IMR-90 (cell line): ENCODE results near the gene DDX31. TPM values are rescaled to one million over a fixed set of nuclear protein-coding genes. Genes with fewer than 3 reads are reported as not detected.

ENCODE experiments used
- ATAC-seq: fragments of 200-7000 bp; cut with Tn5 transposase; 2 replicates; pipeline ENCODE4 v1.9.1; 2020; ENCODE audit warnings: low read depth, mild to moderate bottlenecking, moderate library complexity
- BruUV-seq: library from RNA; stranded (reverse); fragments of 400-500 nt; replicated peaks from 2 replicates; lab custom pipeline; 2021; lab: Mats Ljungman, UMichigan
- CTCF ChIA-PET: fragments of 300-600 bp; formaldehyde crosslinking; extraction: SDS; loops from one replicate; lab custom pipeline; 2021; ENCODE audit warnings: antibody characterized with exemption; lab: Yijun Ruan, JAX
- POLR2A ChIA-PET: fragments of 300-600 bp; sonication (Branson Sonifier 250); formaldehyde crosslinking; loops from one replicate; lab custom pipeline; 2022; ENCODE audit warnings: antibody characterized with exemption; ENCODE audit not compliant: unreplicated experiment; lab: Charles Lee
- DNase-seq: peaks from one replicate; pipeline ENCODE4 v3.0.0; 2013
- H2AFZ ChIP-seq: replicated peaks from 2 replicates; pipeline ENCODE3; 2013; ENCODE audit warnings: low read length, mild to moderate bottlenecking; ENCODE audit not compliant: poor library complexity
- H2AK5ac ChIP-seq: 2 replicates; pipeline ENCODE4 v1.6.1; 2013; ENCODE audit warnings: low read depth, low read length, inconsistent platforms
- H2AK9ac ChIP-seq: replicated peaks from 2 replicates; pipeline ENCODE3; 2013; ENCODE audit warnings: mild to moderate bottlenecking, low read depth, low read length, moderate library complexity; ENCODE audit not compliant: poor library complexity
- H2BK120ac ChIP-seq: 2 replicates; pipeline ENCODE4 v1.6.1; 2013; ENCODE audit warnings: low read depth, low read length, inconsistent platforms
- H2BK15ac ChIP-seq: 3 replicates; pipeline ENCODE4 v1.6.1; 2013; ENCODE audit warnings: low read depth, low read length, inconsistent platforms
- H2BK20ac ChIP-seq: 2 replicates; pipeline ENCODE4 v1.6.1; 2013; ENCODE audit warnings: low read depth, mild to moderate bottlenecking, inconsistent platforms, low read length, moderate library complexity
- H2BK5ac ChIP-seq: 2 replicates; pipeline ENCODE4 v1.6.1; 2013; ENCODE audit warnings: mild to moderate bottlenecking, low read depth, low read length, inconsistent platforms; ENCODE audit not compliant: poor library complexity, severe bottlenecking
- H3K14ac ChIP-seq: replicated peaks from 2 replicates; pipeline ENCODE4 v1.6.1; 2013; ENCODE audit warnings: low read depth, low read length, inconsistent platforms
- H3K18ac ChIP-seq: 2 replicates; pipeline ENCODE4 v1.6.1; 2013; ENCODE audit warnings: low read depth, low read length, control low read depth
- H3K23ac ChIP-seq: 2 replicates; pipeline ENCODE4 v1.6.1; 2013; ENCODE audit warnings: low read depth, low read length, inconsistent platforms
- H3K27ac ChIP-seq: 2 replicates; pipeline ENCODE4 v1.5.1; 2013; ENCODE audit warnings: mild to moderate bottlenecking, control low read depth, low read length; ENCODE audit not compliant: insufficient read depth
- H3K27me3 ChIP-seq: 2 replicates; pipeline ENCODE4 v1.6.1; 2013; ENCODE audit warnings: low read length; ENCODE audit not compliant: control insufficient read depth, insufficient read depth
- H3K36me3 ChIP-seq: 2 replicates; pipeline ENCODE4 v1.6.1; 2013; ENCODE audit warnings: low read length, mixed read lengths; ENCODE audit not compliant: control insufficient read depth, insufficient read depth
- H3K4ac ChIP-seq: 2 replicates; pipeline ENCODE4 v1.6.1; 2013; ENCODE audit warnings: low read depth, low read length, inconsistent platforms
- H3K4me1 ChIP-seq: 2 replicates; pipeline ENCODE4 v1.6.1; 2013; ENCODE audit warnings: low read length, mixed read lengths; ENCODE audit not compliant: control insufficient read depth, insufficient read depth
- H3K4me2 ChIP-seq: 2 replicates; pipeline ENCODE4 v1.6.1; 2013; ENCODE audit warnings: low read depth, mild to moderate bottlenecking, control low read depth, low read length, moderate library complexity
- H3K4me3 ChIP-seq: 2 replicates; pipeline ENCODE4 v1.5.1; 2013; ENCODE audit warnings: low read depth, mild to moderate bottlenecking, control low read depth, low read length, moderate library complexity; ENCODE audit not compliant: insufficient read depth
- H3K56ac ChIP-seq: 2 replicates; pipeline ENCODE4 v1.6.1; 2013; ENCODE audit warnings: low read length, inconsistent platforms; ENCODE audit not compliant: insufficient read depth; ENCODE audit errors: extremely low read depth
- H3K79me1 ChIP-seq, 2 experiments: 2 replicates each; pipeline ENCODE4 v1.6.1; 2013; ENCODE audit warnings: low read length in 2 of 2, inconsistent platforms in 1 of 2, low read depth in 1 of 2
- H3K9ac ChIP-seq: 2 replicates; pipeline ENCODE4 v1.6.1; 2013; ENCODE audit warnings: low read depth, low read length, control low read depth
- H3K9me1 ChIP-seq: 2 replicates; pipeline ENCODE4 v1.6.1; 2013; ENCODE audit warnings: low read length, inconsistent platforms; ENCODE audit not compliant: insufficient read depth
- H3K9me3 ChIP-seq: 2 replicates; pipeline ENCODE4 v1.6.1; 2013; ENCODE audit warnings: low read length; ENCODE audit not compliant: control insufficient read depth, insufficient read depth
- H4K20me1 ChIP-seq: 2 replicates; pipeline ENCODE4 v1.6.1; 2013; ENCODE audit warnings: low read length, inconsistent platforms; ENCODE audit not compliant: insufficient read depth
- H4K5ac ChIP-seq: 2 replicates; pipeline ENCODE4 v1.6.1; 2013; ENCODE audit warnings: mild to moderate bottlenecking, low read depth, low read length, control low read depth
- H4K8ac ChIP-seq, 2 experiments: 2 replicates each; pipeline ENCODE4 v1.6.1; 2013; ENCODE audit warnings: low read depth in 2 of 2, low read length in 2 of 2, control low read depth in 1 of 2, inconsistent platforms in 1 of 2
- H4K91ac ChIP-seq: 2 replicates; pipeline ENCODE4 v1.6.1; 2013; ENCODE audit warnings: low read depth, low read length, inconsistent platforms; ENCODE audit not compliant: insufficient read depth
- BHLHE40 ChIP-seq: fragments of 150-350 bp; IDR thresholded peaks from 2 replicates; pipeline ENCODE4 v1.6.1; 2016; ENCODE audit warnings: mild to moderate bottlenecking, low read depth, low read length
- CEBPB ChIP-seq: IDR thresholded peaks from 2 replicates; pipeline ENCODE4 v1.6.1; 2012; ENCODE audit warnings: low read depth, low read length, improper control_type of control experiment
- CHD1 ChIP-seq: IDR thresholded peaks from 2 replicates; pipeline ENCODE4 v1.6.1; 2012; ENCODE audit warnings: low read depth, low read length, improper control_type of control experiment
- CTCF ChIP-seq: conservative IDR thresholded peaks from 2 replicates; pipeline ENCODE4 v1.5.1; 2012; ENCODE audit warnings: mild to moderate bottlenecking, low read depth, low read length, improper control_type of control experiment
- ELK1 ChIP-seq: fragments of 150-350 bp; IDR thresholded peaks from 2 replicates; pipeline ENCODE4 v1.6.1; 2016; ENCODE audit warnings: low read depth, mild to moderate bottlenecking, low read length, moderate library complexity, borderline replicate concordance
- FOS ChIP-seq: fragments of 150-350 bp; IDR thresholded peaks from 2 replicates; pipeline ENCODE4 v1.6.1; 2016; ENCODE audit warnings: low read depth, low read length
- MAFK ChIP-seq: IDR thresholded peaks from 2 replicates; pipeline ENCODE4 v1.6.1; 2012; ENCODE audit warnings: low read depth, low read length, improper control_type of control experiment
- MAZ ChIP-seq: IDR thresholded peaks from 2 replicates; pipeline ENCODE4 v1.6.1; 2012; ENCODE audit warnings: low read depth, mild to moderate bottlenecking, low read length, improper control_type of control experiment, moderate library complexity, borderline replicate concordance
- MXI1 ChIP-seq: IDR thresholded peaks from 2 replicates; pipeline ENCODE4 v1.6.1; 2012; ENCODE audit warnings: low read depth, mild to moderate bottlenecking, low read length, moderate library complexity, borderline replicate concordance
- NFE2L2 ChIP-seq: fragments of 150-350 bp; IDR thresholded peaks from 2 replicates; pipeline ENCODE4 v1.6.1; 2016; ENCODE audit warnings: low read depth, mild to moderate bottlenecking, low read length
- POLR2A ChIP-seq: IDR thresholded peaks from 2 replicates; pipeline ENCODE4 v1.6.1; 2012; ENCODE audit warnings: mild to moderate bottlenecking, low read depth, low read length
- RAD21 ChIP-seq: IDR thresholded peaks from 2 replicates; pipeline ENCODE4 v1.6.1; 2012; ENCODE audit warnings: low read length, improper control_type of control experiment
- RCOR1 ChIP-seq: IDR thresholded peaks from 2 replicates; pipeline ENCODE4 v1.6.1; 2012; ENCODE audit warnings: mild to moderate bottlenecking, low read length, improper control_type of control experiment; ENCODE audit not compliant: insufficient replicate concordance
- RFX5 ChIP-seq: IDR thresholded peaks from 2 replicates; pipeline ENCODE4 v1.8.0; 2012; ENCODE audit warnings: low read depth, mild to moderate bottlenecking, low read length, moderate library complexity
- SMC3 ChIP-seq: fragments of 150-350 bp; IDR thresholded peaks from 2 replicates; pipeline ENCODE4 v1.6.1; 2016; ENCODE audit warnings: low read depth, mild to moderate bottlenecking, antibody characterized with exemption, low read length, moderate library complexity
- USF2 ChIP-seq: fragments of 150-350 bp; IDR thresholded peaks from 2 replicates; pipeline ENCODE4 v1.6.1; 2017; ENCODE audit warnings: mild to moderate bottlenecking, antibody characterized with exemption, low read length, low read depth
- WGBS, 2 experiments: methylation state at CpG; one replicate each; pipeline versions ENCODE4 v1.1.5 to v1.1.7; 2013; ENCODE audit warnings: missing lambda C conversion rate in 2 of 2; ENCODE audit not compliant: insufficient read length in 1 of 2; ENCODE audit errors: extremely low coverage in 2 of 2; 5-methylcytosine and 5-hydroxymethylcytosine counted together
- dilution Hi-C: fragments of 300-500 bp; cut with HindIII; formaldehyde crosslinking; loops from one replicate; pipeline ENCODE4 v1.14.3; 2018; ENCODE audit warnings: low sequenced_read_pairs; ENCODE audit not compliant: unreplicated experiment
- in situ Hi-C: fragments of 300-500 bp; cut with MboI; formaldehyde crosslinking; loops from 3 replicates; pipeline ENCODE4 v1.14.3; 2019; ENCODE audit warnings: low sequenced_read_pairs, inconsistent platforms, mixed read lengths
- intact Hi-C: fragments of 100-400 bp; cut with micrococcal nuclease; formaldehyde crosslinking; loops from 2 replicates; pipeline ENCODE4 v1.10.0; 2022
- polyA plus RNA-seq, 3 experiments: library from polyadenylated mRNA; depleted of rRNA; stranded (reverse); fragments of >200 nt; gene quantifications; 2 replicates each; pipeline ENCODE4 v1.2.3, GENCODE V29; 2012; ENCODE audit warnings: low replicate concordance in 1 of 3
- total RNA-seq: library from RNA; depleted of rRNA; stranded (reverse); fragments of >200 nt; gene quantifications from 2 replicates; pipeline ENCODE4 v1.2.3, GENCODE V29; 2012

Gene DDX31
- total and polyA plus RNA-seq, 2 of the 4 experiments (the other 2 are of a cell fraction): 10.7 to 14.0 TPM

GRCh38 chr9:132627106-132627505, 42.7 kb downstream of the DDX31 start:
- Histone ChIP-seq H2BK15ac (no peak overlapping the region), H3K4me3 (no peak overlapping the region), H3K4ac (no peak overlapping the region), H2AK9ac (no peak overlapping the region), H3K9me1 (peaks cover 8% of the 10 kb centered on the region; the same call in 1 of the 2 replicates), H2BK20ac (no peak overlapping the region), H3K23ac (no peak overlapping the region), H3K79me1 (no peaks in the 10 kb centered on the region; a peak in 1 of 4 replicates), H2AFZ (no peak overlapping the region), H4K8ac (no peak overlapping the region), H3K9me3 (no peaks in the 10 kb centered on the region), H3K14ac (no peak overlapping the region), H3K18ac (no peak overlapping the region), H2BK5ac (no peak overlapping the region), H3K27me3 (no peaks in the 10 kb centered on the region), H2AK5ac (no peak overlapping the region), H3K9ac (no peak overlapping the region), H4K20me1 (peaks cover 18% of the 10 kb centered on the region; the same call in 1 of the 2 replicates), H3K56ac (no peak overlapping the region), H3K4me2 (no peak overlapping the region), H3K4me1 (0 out of 2 replicates have a peak, but pooled peaks cover 3% of the 10 kb centered on the region), H4K5ac (no peak overlapping the region), H3K36me3 (peaks cover 30% of the 10 kb centered on the region), H2BK120ac (no peak overlapping the region), H3K27ac (no peak overlapping the region), H4K91ac (no peak overlapping the region)
- TF ChIP-seq MAZ (no peak), RAD21 (no peak), SMC3 (no peak), BHLHE40 (no peak), FOS (no peak), MXI1 (no peak), CTCF (no peak), RCOR1 (no peak), MAFK (no peak), USF2 (no peak), NFE2L2 (no peak), RFX5 (no peak), CEBPB (no peak), CHD1 (no peak), POLR2A (no peak), ELK1 (no peak)
- intact Hi-C loops (no loop called here), dilution Hi-C loops (no loop called here), in situ Hi-C loops (no loop called here)
- ATAC-seq: no peak
- ChIA-PET CTCF (no interaction called here), POLR2A (no interaction called here)
- WGBS, 2 experiments: 100% methylated on average over 2 of the region's 7 CpGs; no CpG with 5 or more reads in 1 of the 2 experiments
- no peak for DNase-seq
- BruUV-seq: no TSS peak
